ENCODE results near the gene CDON.

CDON gene

DNA sequence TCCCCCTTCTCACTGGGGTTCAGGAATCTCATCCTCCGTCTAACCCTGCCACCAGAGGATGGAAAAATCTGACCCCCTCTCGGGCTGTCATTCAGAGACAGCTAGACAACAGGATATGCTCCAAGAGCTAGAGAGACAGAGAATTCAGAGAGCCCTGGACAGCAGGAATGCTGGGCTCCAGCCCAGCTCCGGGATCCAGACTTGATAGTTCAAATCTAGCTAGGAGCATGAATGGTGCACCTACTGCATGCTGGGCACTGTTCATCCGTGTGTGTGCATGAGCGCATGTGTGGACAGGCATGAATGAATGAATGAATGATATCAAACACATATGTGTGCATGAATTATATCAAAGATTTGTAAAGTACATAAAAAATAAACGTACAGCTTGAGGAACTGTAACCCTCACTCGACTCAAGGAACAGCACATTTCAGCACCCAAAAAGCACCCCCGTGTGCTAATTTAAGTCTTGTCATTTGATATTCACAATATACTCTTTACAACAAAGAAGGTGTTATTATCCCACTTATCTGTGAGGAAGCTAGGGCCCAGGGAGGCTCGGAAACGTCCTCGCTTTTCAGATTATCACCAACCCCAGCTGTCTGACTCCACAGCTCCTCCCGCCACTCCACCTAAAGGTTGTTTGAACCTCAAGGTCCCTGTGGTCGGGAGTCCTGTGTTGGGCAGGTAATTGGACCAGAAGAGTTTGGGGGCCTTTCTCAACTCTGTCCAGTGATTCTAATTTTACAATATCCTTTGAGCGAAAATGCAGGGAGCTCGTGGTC is 117.5 kb downstream of the CDON start:
- Mint-ChIP-seq H3K9me3 (no peaks in the 10 kb centered on the region), H3K36me3 (ENCODE audit: low read depth) (no peaks in the 10 kb centered on the region), H3K27me3 (no peaks in the 10 kb centered on the region), H3K4me1 (ENCODE audit: low read depth) (peaks cover 5% of the 10 kb centered on the region), H3K4me3 (no peak overlapping the region), H3K27ac (no peak overlapping the region)

DNA sequence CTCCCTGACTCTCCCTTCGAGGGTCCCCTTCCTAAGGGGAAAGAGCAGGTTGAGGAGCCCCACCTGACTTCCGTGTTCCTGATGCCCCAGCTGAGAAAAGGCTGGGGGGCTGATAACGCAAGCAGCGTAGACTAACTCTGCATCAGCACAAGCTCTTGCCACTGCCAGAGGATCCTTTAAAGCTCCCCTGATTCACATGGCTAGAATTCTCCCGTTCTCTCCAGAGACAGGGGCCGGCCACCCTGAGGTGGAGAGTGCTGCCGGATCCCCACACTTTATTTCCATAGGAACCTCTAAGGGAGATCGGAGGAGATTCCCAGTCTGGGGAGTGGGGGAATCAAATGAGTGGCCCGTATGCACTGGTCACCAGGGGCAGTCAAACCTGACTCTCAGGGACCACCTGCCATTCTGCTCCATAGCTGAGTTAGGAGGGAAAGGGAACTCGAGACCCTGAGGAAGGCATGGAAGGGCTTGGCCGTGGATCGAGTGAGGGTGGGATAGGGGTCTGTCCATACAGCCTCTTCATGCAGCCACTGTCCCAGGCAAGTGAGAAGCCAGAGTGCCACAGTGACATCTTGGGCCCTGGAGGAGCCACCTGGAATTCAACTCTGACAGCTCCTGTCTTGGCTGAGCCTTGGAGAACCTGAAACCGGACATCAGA is 118.2 kb downstream of the CDON start:
- H3K27me3 Mint-ChIP-seq: no peaks in the 10 kb centered on the region
- no peak overlapping the region for H3K4me3 Mint-ChIP-seq
- H3K4me1 Mint-ChIP-seq (ENCODE audit: low read depth): peaks cover 5% of the 10 kb centered on the region
- H3K27ac Mint-ChIP-seq: no peak overlapping the region
- H3K9me3 Mint-ChIP-seq: no peaks in the 10 kb centered on the region
- no peaks in the 10 kb centered on the region for H3K36me3 Mint-ChIP-seq (ENCODE audit: low read depth)

- no peak overlapping the region for H3K27ac Mint-ChIP-seq
- H3K27me3 Mint-ChIP-seq: no peaks in the 10 kb centered on the region
- H3K36me3 Mint-ChIP-seq (ENCODE audit: low read depth): no peaks in the 10 kb centered on the region
- no peak overlapping the region for H3K4me3 Mint-ChIP-seq
- no peaks in the 10 kb centered on the region for H3K9me3 Mint-ChIP-seq
- peaks cover 5% of the 10 kb centered on the region for H3K4me1 Mint-ChIP-seq (ENCODE audit: low read depth)
Measured at GRCh38 chr11:125943661-125944349, 118.9 kb downstream of the CDON start.

GRCh38 chr11:125942771-125943428 is 119.8 kb downstream of the CDON start:
- Mint-ChIP-seq H3K27me3 (no peaks in the 10 kb centered on the region), H3K4me1 (ENCODE audit: low read depth) (peaks cover 5% of the 10 kb centered on the region), H3K36me3 (ENCODE audit: low read depth) (no peaks in the 10 kb centered on the region), H3K4me3 (no peak overlapping the region), H3K9me3 (no peaks in the 10 kb centered on the region), H3K27ac (no peak overlapping the region)

- Mint-ChIP-seq H3K4me3 (no peak overlapping the region), H3K36me3 (ENCODE audit: low read depth) (no peaks in the 10 kb centered on the region), H3K27ac (no peak overlapping the region), H3K4me1 (ENCODE audit: low read depth) (peaks cover 5% of the 10 kb centered on the region), H3K27me3 (no peaks in the 10 kb centered on the region), H3K9me3 (no peaks in the 10 kb centered on the region)
Measured at GRCh38 chr11:125941619-125942611, 120.8 kb downstream of the CDON start.

- no peak overlapping the region for H3K4me3 Mint-ChIP-seq
- H3K36me3 Mint-ChIP-seq (ENCODE audit: low read depth): no peaks in the 10 kb centered on the region
- no peak overlapping the region for H3K27ac Mint-ChIP-seq
- H3K4me1 Mint-ChIP-seq (ENCODE audit: low read depth): peaks cover 5% of the 10 kb centered on the region
- no peaks in the 10 kb centered on the region for H3K27me3 Mint-ChIP-seq
- no peaks in the 10 kb centered on the region for H3K9me3 Mint-ChIP-seq
Measured at GRCh38 chr11:125941267-125941618, 121.4 kb downstream of the CDON start.

GRCh38 chr11:125940145-125940544 is 122.5 kb downstream of the CDON start:
- peaks cover 5% of the 10 kb centered on the region for H3K4me1 Mint-ChIP-seq (ENCODE audit: low read depth)
- no peak overlapping the region for H3K27ac Mint-ChIP-seq
- no peaks in the 10 kb centered on the region for H3K27me3 Mint-ChIP-seq
- H3K4me3 Mint-ChIP-seq: no peak overlapping the region
- H3K9me3 Mint-ChIP-seq: no peaks in the 10 kb centered on the region
- no peaks in the 10 kb centered on the region for H3K36me3 Mint-ChIP-seq (ENCODE audit: low read depth)

GRCh38 chr11:125939081-125939521 is 123.6 kb downstream of the CDON start:
- H3K9me3 Mint-ChIP-seq: no peaks in the 10 kb centered on the region
- no peaks in the 10 kb centered on the region for H3K27me3 Mint-ChIP-seq
- H3K36me3 Mint-ChIP-seq (ENCODE audit: low read depth): no peaks in the 10 kb centered on the region
- H3K4me1 Mint-ChIP-seq (ENCODE audit: low read depth): peaks cover 5% of the 10 kb centered on the region
- no peak overlapping the region for H3K4me3 Mint-ChIP-seq
- no peak overlapping the region for H3K27ac Mint-ChIP-seq

GRCh38 chr11:125938418-125938817 is 124.2 kb downstream of the CDON start:
- no peaks in the 10 kb centered on the region for H3K27me3 Mint-ChIP-seq
- H3K36me3 Mint-ChIP-seq (ENCODE audit: low read depth): no peaks in the 10 kb centered on the region
- H3K4me3 Mint-ChIP-seq: no peak overlapping the region
- no peaks in the 10 kb centered on the region for H3K9me3 Mint-ChIP-seq
- no peak overlapping the region for H3K27ac Mint-ChIP-seq
- H3K4me1 Mint-ChIP-seq (ENCODE audit: low read depth): peaks cover 6% of the 10 kb centered on the region

- Mint-ChIP-seq H3K27ac (no peak overlapping the region), H3K36me3 (ENCODE audit: low read depth) (no peaks in the 10 kb centered on the region), H3K4me1 (ENCODE audit: low read depth) (peaks cover 8% of the 10 kb centered on the region), H3K9me3 (no peaks in the 10 kb centered on the region), H3K4me3 (no peak overlapping the region), H3K27me3 (no peaks in the 10 kb centered on the region)
Measured at GRCh38 chr11:125935618-125936199, 127.0 kb downstream of the CDON start.

DNA sequence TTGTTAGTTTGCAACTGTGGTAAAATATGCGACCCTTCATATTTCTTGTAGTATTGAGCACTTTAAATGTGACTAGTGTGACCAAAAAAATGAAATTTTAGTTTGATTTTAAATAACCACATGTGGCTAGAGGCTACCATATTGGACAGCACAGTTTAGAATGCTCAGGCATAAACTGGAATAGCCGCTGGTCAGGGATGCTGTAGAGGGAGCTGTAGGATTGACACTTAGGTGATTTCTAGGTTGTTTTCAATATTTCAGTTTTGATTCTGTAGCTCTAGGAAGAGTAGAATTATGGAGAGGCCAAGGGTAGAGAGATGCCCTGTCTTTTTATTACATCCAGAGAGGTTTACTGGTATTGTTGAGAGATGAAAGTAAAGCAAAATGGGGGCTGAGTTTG is 127.6 kb downstream of the CDON start:
- no peaks in the 10 kb centered on the region for H3K36me3 Mint-ChIP-seq (ENCODE audit: low read depth)
- H3K9me3 Mint-ChIP-seq: no peaks in the 10 kb centered on the region
- no peak overlapping the region for H3K27ac Mint-ChIP-seq
- no peak overlapping the region for H3K4me3 Mint-ChIP-seq
- peaks cover 8% of the 10 kb centered on the region for H3K4me1 Mint-ChIP-seq (ENCODE audit: low read depth)
- peaks cover 1% of the 10 kb centered on the region for H3K27me3 Mint-ChIP-seq

GRCh38 chr11:125934473-125934872 is 128.2 kb downstream of the CDON start:
- Mint-ChIP-seq H3K4me1 (ENCODE audit: low read depth) (peaks cover 8% of the 10 kb centered on the region), H3K36me3 (ENCODE audit: low read depth) (no peaks in the 10 kb centered on the region), H3K27me3 (peaks cover 5% of the 10 kb centered on the region), H3K4me3 (no peak overlapping the region), H3K9me3 (no peaks in the 10 kb centered on the region), H3K27ac (no peak overlapping the region)

- Mint-ChIP-seq H3K27ac (no peak overlapping the region), H3K9me3 (no peaks in the 10 kb centered on the region), H3K4me3 (no peak overlapping the region), H3K4me1 (ENCODE audit: low read depth) (peaks cover 8% of the 10 kb centered on the region), H3K36me3 (ENCODE audit: low read depth) (no peaks in the 10 kb centered on the region), H3K27me3 (peaks cover 11% of the 10 kb centered on the region)
Measured at GRCh38 chr11:125933030-125933813, 129.4 kb downstream of the CDON start.

Measured in stimulated activated naive CD8-positive, alpha-beta T cell treated with anti-CD3 and anti-CD28 coated beads, Interleukin-15, Interleukin-2, amounts not matched to agents 100 ng/mL and 50 ng/mL, for 24 hours (primary cell).